ENCODE data around the gene N4BP2L2. TPM values are rescaled to one million over a fixed set of nuclear protein-coding genes. Genes with fewer than 3 reads are reported as not detected.
A peak's percentile ranks its signal among the peaks of the same experiment; 100 is the strongest.

Gene N4BP2L2
- total RNA-seq, 4 donors from 2014 or later = 78.7 to 287 (median 127) TPM

DNA sequence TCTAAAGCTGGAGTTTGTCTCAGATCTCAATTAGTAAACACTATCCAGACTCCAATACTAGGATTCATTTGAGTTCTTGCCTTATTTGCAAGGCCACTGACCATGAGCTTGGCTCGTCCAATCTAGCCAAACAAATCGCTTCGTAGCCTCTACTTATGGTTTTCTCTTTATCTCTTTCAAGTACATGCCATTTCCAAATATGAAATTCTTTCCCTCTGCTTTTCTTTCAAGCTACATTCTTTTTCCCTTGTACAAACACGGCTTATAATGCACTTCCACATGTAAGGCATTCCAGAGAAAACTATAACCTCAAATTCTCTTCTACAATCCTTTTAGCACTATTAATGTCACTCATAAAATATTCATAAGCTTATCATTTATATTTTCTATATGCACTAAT is 99.7 kb downstream of the N4BP2L2 start:
- Histone ChIP-seq H3K27me3 (no peaks in the 10 kb centered on the region), H3K27ac (no peak overlapping the region), H3K4me3 (no peak overlapping the region), H3K9me3 (no peaks in the 10 kb centered on the region), H3K36me3 (peaks cover 0 to 51% of the 10 kb centered on the region in 2 donors), H3K4me1 (no peaks in the 10 kb centered on the region)
- no peak for TF ChIP-seq POLR2AphosphoS5 (IDR thresholded peaks at IDR 0.05)
- TF ChIP-seq, protein P1, sequence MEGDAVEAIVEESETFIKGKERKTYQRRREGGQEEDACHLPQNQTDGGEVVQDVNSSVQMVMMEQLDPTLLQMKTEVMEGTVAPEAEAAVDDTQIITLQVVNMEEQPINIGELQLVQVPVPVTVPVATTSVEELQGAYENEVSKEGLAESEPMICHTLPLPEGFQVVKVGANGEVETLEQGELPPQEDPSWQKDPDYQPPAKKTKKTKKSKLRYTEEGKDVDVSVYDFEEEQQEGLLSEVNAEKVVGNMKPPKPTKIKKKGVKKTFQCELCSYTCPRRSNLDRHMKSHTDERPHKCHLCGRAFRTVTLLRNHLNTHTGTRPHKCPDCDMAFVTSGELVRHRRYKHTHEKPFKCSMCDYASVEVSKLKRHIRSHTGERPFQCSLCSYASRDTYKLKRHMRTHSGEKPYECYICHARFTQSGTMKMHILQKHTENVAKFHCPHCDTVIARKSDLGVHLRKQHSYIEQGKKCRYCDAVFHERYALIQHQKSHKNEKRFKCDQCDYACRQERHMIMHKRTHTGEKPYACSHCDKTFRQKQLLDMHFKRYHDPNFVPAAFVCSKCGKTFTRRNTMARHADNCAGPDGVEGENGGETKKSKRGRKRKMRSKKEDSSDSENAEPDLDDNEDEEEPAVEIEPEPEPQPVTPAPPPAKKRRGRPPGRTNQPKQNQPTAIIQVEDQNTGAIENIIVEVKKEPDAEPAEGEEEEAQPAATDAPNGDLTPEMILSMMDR (IDR thresholded peaks at IDR 0.05) = no peak
- no peak for TF ChIP-seq EP300 (IDR thresholded peaks at IDR 0.05)
- 94 to 96% methylated on average over 2 to 4 of the region's 4 CpGs for WGBS, 2 donors (ENCODE audit: low coverage in 1 of 2)
- ATAC-seq = no peak

GRCh38 chr13:32432856-32433255 is 105.7 kb downstream of the N4BP2L2 start:
- Histone ChIP-seq H3K27me3 (no peaks in the 10 kb centered on the region), H3K9me3 (no peaks in the 10 kb centered on the region), H3K4me3 (no peak overlapping the region), H3K4me1 (peaks cover 0 to 18% (median 0%) of the 10 kb centered on the region in 3 donors), H3K27ac (no peak overlapping the region), H3K36me3 (peaks cover 0 to 60% of the 10 kb centered on the region in 2 donors)
- TF ChIP-seq, protein P1 (IDR thresholded peaks at IDR 0.05) = no peak
- TF ChIP-seq POLR2AphosphoS5 (IDR thresholded peaks at IDR 0.05) (no peak), POLR2A (IDR thresholded peaks at IDR 0.05) (no peak), EP300 (IDR thresholded peaks at IDR 0.05) (no peak)
- no peak for ATAC-seq
- 92 to 95% methylated on average over 3 of the region's 3 CpGs for WGBS, 2 donors (ENCODE audit: low coverage in 1 of 2)

DNA sequence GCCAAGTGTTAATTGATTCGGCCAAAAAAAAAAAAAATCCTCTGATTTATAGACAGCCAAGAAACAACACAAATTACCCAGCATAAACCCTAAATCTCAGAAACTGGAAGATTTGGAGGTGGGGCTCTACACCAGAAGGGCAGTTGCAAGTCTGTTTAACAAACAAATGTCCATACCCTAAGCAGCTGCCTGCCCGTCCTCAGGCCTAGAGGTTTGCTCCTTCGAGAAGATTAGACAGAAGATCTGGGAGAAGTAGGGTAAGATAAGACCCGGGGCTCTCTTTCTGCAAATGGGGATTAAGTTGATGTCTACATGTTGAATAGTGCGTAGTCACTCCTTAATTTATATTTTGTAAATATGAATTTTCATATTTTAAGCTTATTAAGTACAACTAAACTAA is 107.2 kb downstream of the N4BP2L2 start:
- H3K27me3 ChIP-seq = no peaks in the 10 kb centered on the region
- ATAC-seq = no peak
- H3K9me3 ChIP-seq = no peaks in the 10 kb centered on the region
- TF ChIP-seq POLR2A (IDR thresholded peaks at IDR 0.05) = no peak
- H3K4me1 ChIP-seq = peaks cover 0 to 23% (median 0%) of the 10 kb centered on the region in 3 donors
- no peak overlapping the region for H3K27ac ChIP-seq
- H3K4me3 ChIP-seq = no peak overlapping the region
- 91 to 100% methylated on average over 3 to 4 of the region's 5 CpGs for WGBS, 2 donors (ENCODE audit: low coverage in 1 of 2)
- peaks cover 0 to 47% of the 10 kb centered on the region in 2 donors for H3K36me3 ChIP-seq

- Histone ChIP-seq H3K4me1 (peaks cover 0 to 35% (median 0%) of the 10 kb centered on the region in 3 donors), H3K4me3 (no peak overlapping the region), H3K36me3 (peaks cover 0 to 35% of the 10 kb centered on the region in 2 donors), H3K27ac (no peak overlapping the region), H3K9me3 (no peaks in the 10 kb centered on the region), H3K27me3 (no peaks in the 10 kb centered on the region)
- TF ChIP-seq POLR2A (IDR thresholded peaks at IDR 0.05) = no peak
- TF ChIP-seq POLR2AphosphoS5 (IDR thresholded peaks at IDR 0.05) = no peak
- TF ChIP-seq EP300 (IDR thresholded peaks at IDR 0.05) = no peak
- TF ChIP-seq, protein P1 (IDR thresholded peaks at IDR 0.05) = no peak
- ATAC-seq = no peak
- 47 to 62% methylated on average over 4 to 6 of the region's 6 CpGs for WGBS, 2 donors (ENCODE audit: low coverage in 1 of 2)
Observed at GRCh38 chr13:32430018-32430747, 108.4 kb downstream of the N4BP2L2 start.

- TF ChIP-seq POLR2AphosphoS5 (IDR thresholded peaks at IDR 0.05) (no peak), EP300 (IDR thresholded peaks at IDR 0.05) (no peak), POLR2A (IDR thresholded peaks at IDR 0.05) (no peak)
- TF ChIP-seq, protein P1 (IDR thresholded peaks at IDR 0.05) = no peak
- peaks cover 0 to 40% (median 0%) of the 10 kb centered on the region in 3 donors for H3K4me1 ChIP-seq
- H3K9me3 ChIP-seq = no peaks in the 10 kb centered on the region
- no peak overlapping the region for H3K4me3 ChIP-seq
- no peak for ATAC-seq
- WGBS, 2 donors (ENCODE audit: low coverage in 1 of 2) = 98 to 100% methylated on average over 3 to 6 of the region's 6 CpGs
- no peaks in the 10 kb centered on the region for H3K27me3 ChIP-seq
- peak overlapping the region in 3 of 4 donors; percentile 85 to 89 (median 88) for H3K27ac ChIP-seq
- H3K36me3 ChIP-seq = peaks cover 0 to 28% of the 10 kb centered on the region in 2 donors
Observed at GRCh38 chr13:32429433-32429909, 109.1 kb downstream of the N4BP2L2 start.

All from gastroesophageal sphincter (tissue), 4 donors.